ENCODE measurements around the gene ZC3H4.

GRCh38 chr19:47109541-47110375 is 3.8 kb downstream of the ZC3H4 start:
- TF ChIP-seq CTCF (IDR thresholded peaks at IDR 0.05) (no peak), POLR2AphosphoS5 (IDR thresholded peaks at IDR 0.05) (peak in 1 of 4 donors; percentile 25)

Measured in sigmoid colon (tissue), 4 donors.